Astrocyte (in vitro differentiated cells and primary cell): ENCODE data around the gene TNNT3. TPM values are rescaled to one million over a fixed set of nuclear protein-coding genes. Genes with fewer than 3 reads are reported as not detected.

Source experiments
- DNase-seq: peaks from one replicate; pipeline ENCODE4 v3.0.0-alpha.2; 2010; ENCODE audit warnings: low read depth
- FAIRE-seq: peaks from 2 replicates; lab custom pipeline; 2011; peaks lifted over from hg19 to GRCh38; lab: Jason Lieb, UNC
- H2AFZ ChIP-seq: 2 replicates; pipeline ENCODE4 v1.6.0; 2012; ENCODE audit warnings: low read depth, low read length, inconsistent platforms
- H3K27ac ChIP-seq: 2 replicates; pipeline ENCODE4 v1.5.1; 2011; ENCODE audit warnings: low read depth, low read length, inconsistent platforms
- H3K27me3 ChIP-seq: 2 replicates; pipeline ENCODE4 v1.6.0; 2011; ENCODE audit warnings: low read length, inconsistent platforms; ENCODE audit not compliant: insufficient read depth
- H3K36me3 ChIP-seq: 2 replicates; pipeline ENCODE4 v1.5.1; 2011; ENCODE audit warnings: low read length, inconsistent platforms; ENCODE audit not compliant: insufficient read depth
- H3K4me1 ChIP-seq: 2 replicates; pipeline ENCODE4 v1.5.1; 2011; ENCODE audit warnings: low read length, inconsistent platforms; ENCODE audit not compliant: insufficient read depth
- H3K4me2 ChIP-seq: 2 replicates; pipeline ENCODE4 v1.6.0; 2012; ENCODE audit warnings: low read length, inconsistent platforms
- H3K4me3 ChIP-seq: 2 replicates; pipeline ENCODE4 v1.5.1; 2011; ENCODE audit warnings: low read depth, mild to moderate bottlenecking, low read length, inconsistent platforms; ENCODE audit not compliant: insufficient read depth
- H3K79me2 ChIP-seq: 2 replicates; pipeline ENCODE4 v1.6.0; 2012; ENCODE audit warnings: mild to moderate bottlenecking, low read length, inconsistent platforms; ENCODE audit not compliant: insufficient read depth
- H3K9ac ChIP-seq: 2 replicates; pipeline ENCODE4 v1.6.0; 2012; ENCODE audit warnings: mild to moderate bottlenecking, low read length, inconsistent platforms
- H3K9me3 ChIP-seq: 2 replicates; pipeline ENCODE4 v1.5.1; 2012; ENCODE audit warnings: low read depth, mild to moderate bottlenecking, low read length, inconsistent platforms; ENCODE audit not compliant: insufficient read depth
- H4K20me1 ChIP-seq: 2 replicates; pipeline ENCODE4 v1.6.0; 2012; ENCODE audit warnings: low read length, inconsistent platforms; ENCODE audit not compliant: insufficient read depth
- H3K27ac Mint-ChIP-seq: one replicate; pipeline ENCODE4 v1.8.0; 2021; ENCODE audit warnings: mild to moderate bottlenecking, mixed read lengths; ENCODE audit not compliant: unreplicated experiment
- H3K27me3 Mint-ChIP-seq: one replicate; pipeline ENCODE4 v1.8.0; 2021; ENCODE audit warnings: low read depth, mixed read lengths; ENCODE audit not compliant: unreplicated experiment
- H3K36me3 Mint-ChIP-seq: one replicate; pipeline ENCODE4 v1.8.0; 2021; ENCODE audit warnings: low read depth, mixed read lengths; ENCODE audit not compliant: unreplicated experiment
- H3K4me1 Mint-ChIP-seq: one replicate; pipeline ENCODE4 v1.8.0; 2021; ENCODE audit warnings: low read depth, mixed read lengths; ENCODE audit not compliant: unreplicated experiment
- H3K4me3 Mint-ChIP-seq: one replicate; pipeline ENCODE4 v1.8.0; 2021; ENCODE audit warnings: mild to moderate bottlenecking, moderate library complexity, mixed read lengths; ENCODE audit not compliant: unreplicated experiment
- H3K9me3 Mint-ChIP-seq: one replicate; pipeline ENCODE4 v1.8.0; 2021; ENCODE audit warnings: mild to moderate bottlenecking, mixed read lengths; ENCODE audit not compliant: unreplicated experiment
- EZH2 ChIP-seq: IDR thresholded peaks from 2 replicates; pipeline ENCODE4 v1.6.1; 2012; ENCODE audit warnings: mild to moderate bottlenecking, low read length, inconsistent platforms; ENCODE audit not compliant: insufficient read depth
- total RNA-seq: library from RNA; stranded (reverse); gene quantifications from 2 replicates; pipeline ENCODE4 v1.2.1, GENCODE V29; 2021
- TF ChIP-seq, protein P1 (sequence below): IDR thresholded peaks from 2 replicates; pipeline ENCODE4 v1.5.1; 2011; ENCODE audit warnings: low read depth, mild to moderate bottlenecking, inconsistent platforms, low read length, moderate library complexity; ENCODE audit not compliant: insufficient read depth

TNNT3 gene
- total RNA-seq, 1 donor from 2014 or later = not detected

- Mint-ChIP-seq H3K9me3 (no peaks in the 10 kb centered on the region), H3K4me3 (no peak overlapping the region), H3K36me3 (no peaks in the 10 kb centered on the region), H3K4me1 (peaks cover 4% of the 10 kb centered on the region), H3K27me3 (peaks cover 11% of the 10 kb centered on the region), H3K27ac (no peak overlapping the region)
- DNase-seq (no peak), FAIRE-seq (no peak)
- no peak overlapping the region for H3K4me2 ChIP-seq
- TF ChIP-seq EZH2 = no peak
- TF ChIP-seq, protein P1, sequence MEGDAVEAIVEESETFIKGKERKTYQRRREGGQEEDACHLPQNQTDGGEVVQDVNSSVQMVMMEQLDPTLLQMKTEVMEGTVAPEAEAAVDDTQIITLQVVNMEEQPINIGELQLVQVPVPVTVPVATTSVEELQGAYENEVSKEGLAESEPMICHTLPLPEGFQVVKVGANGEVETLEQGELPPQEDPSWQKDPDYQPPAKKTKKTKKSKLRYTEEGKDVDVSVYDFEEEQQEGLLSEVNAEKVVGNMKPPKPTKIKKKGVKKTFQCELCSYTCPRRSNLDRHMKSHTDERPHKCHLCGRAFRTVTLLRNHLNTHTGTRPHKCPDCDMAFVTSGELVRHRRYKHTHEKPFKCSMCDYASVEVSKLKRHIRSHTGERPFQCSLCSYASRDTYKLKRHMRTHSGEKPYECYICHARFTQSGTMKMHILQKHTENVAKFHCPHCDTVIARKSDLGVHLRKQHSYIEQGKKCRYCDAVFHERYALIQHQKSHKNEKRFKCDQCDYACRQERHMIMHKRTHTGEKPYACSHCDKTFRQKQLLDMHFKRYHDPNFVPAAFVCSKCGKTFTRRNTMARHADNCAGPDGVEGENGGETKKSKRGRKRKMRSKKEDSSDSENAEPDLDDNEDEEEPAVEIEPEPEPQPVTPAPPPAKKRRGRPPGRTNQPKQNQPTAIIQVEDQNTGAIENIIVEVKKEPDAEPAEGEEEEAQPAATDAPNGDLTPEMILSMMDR = no peak
- no peaks in the 10 kb centered on the region for H3K9me3 ChIP-seq
- H3K79me2 ChIP-seq = no peaks in the 10 kb centered on the region
- no peaks in the 10 kb centered on the region for H3K4me1 ChIP-seq
- H2AFZ ChIP-seq = no peak overlapping the region
- H3K27me3 ChIP-seq = peaks cover 2% of the 10 kb centered on the region
- H3K27ac ChIP-seq = no peak overlapping the region
- H4K20me1 ChIP-seq = no peaks in the 10 kb centered on the region
- H3K4me3 ChIP-seq = no peak overlapping the region
- H3K9ac ChIP-seq = no peak overlapping the region
- no peaks in the 10 kb centered on the region for H3K36me3 ChIP-seq
Observed at GRCh38 chr11:1917523-1918435, 1.7 kb upstream of the TNNT3 start.

- H3K36me3 Mint-ChIP-seq = no peaks in the 10 kb centered on the region
- Histone ChIP-seq H3K79me2 (no peaks in the 10 kb centered on the region), H3K9me3 (no peaks in the 10 kb centered on the region), H3K36me3 (no peaks in the 10 kb centered on the region), H3K4me1 (no peaks in the 10 kb centered on the region), H3K9ac (no peak overlapping the region), H2AFZ (no peak overlapping the region), H4K20me1 (no peaks in the 10 kb centered on the region), H3K4me2 (no peak overlapping the region), H3K4me3 (no peak overlapping the region), H3K27ac (no peak overlapping the region), H3K27me3 (peaks cover 2% of the 10 kb centered on the region)
- TF ChIP-seq, protein P1 = no peak
- TF ChIP-seq EZH2 = no peak
- peaks cover 4% of the 10 kb centered on the region for H3K4me1 Mint-ChIP-seq
- FAIRE-seq (no peak), DNase-seq (no peak)
- no peak overlapping the region for H3K27ac Mint-ChIP-seq
- no peak overlapping the region for H3K4me3 Mint-ChIP-seq
- peaks cover 12% of the 10 kb centered on the region for H3K27me3 Mint-ChIP-seq
- H3K9me3 Mint-ChIP-seq = no peaks in the 10 kb centered on the region
Observed at GRCh38 chr11:1918436-1919315, 827 bp upstream of the TNNT3 start.
